Measurements from ENCODE around the gene MGLL. TPM values are rescaled to one million over a fixed set of nuclear protein-coding genes. Genes with fewer than 3 reads are reported as not detected.

MGLL gene
- total RNA-seq, 1 donor from 2014 or later = 132 TPM

GRCh38 chr3:127640042-127640355, 182.3 kb downstream of the MGLL start:
- no peaks in the 10 kb centered on the region for H3K36me3 ChIP-seq
- no peaks in the 10 kb centered on the region for H3K9me3 ChIP-seq
- intact Hi-C loops (cut with DNase I) = no loop called here
- no peaks in the 10 kb centered on the region for H3K27me3 ChIP-seq (ENCODE audit: low read depth)
- no peak for TF ChIP-seq CTCF (IDR thresholded peaks at IDR 0.05)
- no peak overlapping the region for H3K4me3 ChIP-seq
- H3K27ac ChIP-seq = no peak overlapping the region
- no peak for ATAC-seq
- DNase-seq = no peak
- H3K4me1 ChIP-seq = no peaks in the 10 kb centered on the region

GRCh38 chr3:127639173-127640041, 182.9 kb downstream of the MGLL start:
- H3K36me3 ChIP-seq = no peaks in the 10 kb centered on the region
- no peak overlapping the region for H3K27ac ChIP-seq
- H3K4me1 ChIP-seq = no peaks in the 10 kb centered on the region
- DNase-seq (no peak), ATAC-seq (no peak)
- no peak overlapping the region for H3K4me3 ChIP-seq
- H3K9me3 ChIP-seq = no peaks in the 10 kb centered on the region
- intact Hi-C loops (cut with DNase I) = no loop called here
- no peak for TF ChIP-seq CTCF (IDR thresholded peaks at IDR 0.05)
- H3K27me3 ChIP-seq (ENCODE audit: low read depth) = no peaks in the 10 kb centered on the region

Other genes starting within 250 kb of the MGLL start
- gene TPRA1, start 231.8 kb downstream of the MGLL start, total RNA-seq = 38.8 TPM
- 6.1 TPM for gene MCM2, start 224.1 kb downstream of the MGLL start, total RNA-seq
- 2.2 TPM for gene PODXL2, start 193.3 kb downstream of the MGLL start, total RNA-seq
- 56.6 TPM for gene ABTB1, start 149.6 kb downstream of the MGLL start, total RNA-seq
- gene KBTBD12, start 92.7 kb upstream of the MGLL start, total RNA-seq = 0.95 TPM
- 152 TPM for gene SEC61A1, start 229.9 kb upstream of the MGLL start, total RNA-seq